Endothelial cell of umbilical vein (primary cell): ENCODE data around the gene P4HB.

Experiments used
- CTCF ChIP-seq, 2 donors: IDR thresholded peaks; 1 replicate in 1 of 2; 2 replicates in 1 of 2; pipeline ENCODE4 v1.5.1; 2011; ENCODE audit warnings: low read length in 2 of 2, mild to moderate bottlenecking in 2 of 2, moderate library complexity in 2 of 2, control low read depth in 1 of 2, inconsistent platforms in 1 of 2, low read depth in 1 of 2; ENCODE audit not compliant: insufficient read depth in 1 of 2; ENCODE audit errors: extremely low read depth in 1 of 2
- EZH2 ChIP-seq: IDR thresholded peaks from 2 replicates; pipeline ENCODE4 v1.6.1; 2012; ENCODE audit warnings: borderline replicate concordance, low read depth, mild to moderate bottlenecking, moderate library complexity, low read length, inconsistent platforms; ENCODE audit not compliant: severe bottlenecking
- MYC ChIP-seq: IDR thresholded peaks from one replicate; pipeline ENCODE4 v1.6.1; 2011; ENCODE audit warnings: mild to moderate bottlenecking, low read depth, low read length
- POLR2A ChIP-seq: IDR thresholded peaks from 2 replicates; pipeline ENCODE4 v1.6.1; 2012; ENCODE audit warnings: low read depth, mild to moderate bottlenecking, control low read depth, low read length

- TF ChIP-seq CTCF (IDR thresholded peaks at IDR 0.05; ENCODE audit: extremely low read depth in 1 of 2, insufficient read depth in 1 of 2, low read depth in 1 of 2, low read length in 2 of 2), result no peak
- TF ChIP-seq POLR2A, result no peak
- TF ChIP-seq MYC, result no peak
- TF ChIP-seq EZH2, result no peak
Measured at GRCh38 chr17:81833921-81834830, 26.2 kb downstream of the P4HB start.
